ENCODE data around the gene TSHZ2. TPM values are rescaled to one million over a fixed set of nuclear protein-coding genes. Genes with fewer than 3 reads are reported as not detected.

The TSHZ2 gene
- total RNA-seq, 1 experiment from 2014 or later = 0.20 TPM

GRCh38 chr20:53408691-53409446 lies 436.7 kb downstream of the TSHZ2 start:
- H3K4me1 Mint-ChIP-seq = peaks cover 17% of the 10 kb centered on the region
- no peak for TF ChIP-seq OVOL2 (CRISPR knock-in tag; IDR thresholded peaks at IDR 0.05; ENCODE audit: borderline replicate concordance)
- no peak for TF ChIP-seq ZNF232 (CRISPR knock-in tag; IDR thresholded peaks at IDR 0.05)
- peak; percentile 67 for TF ChIP-seq GABPB1 (CRISPR knock-in tag; IDR thresholded peaks at IDR 0.05)
- ChIA-PET POLR2A (interaction anchor here (0.6 kb wide), 1 partner anchor 237 kb away, joined by 4 read pairs; no protein-coding TSS in a partner anchor), CTCF (interaction anchor here (2.0 kb wide), 1 partner anchor 139 kb away, joined by 11 read pairs; no protein-coding TSS in a partner anchor)
- ATAC-seq (no peak), DNase-seq (ENCODE audit: low spot score) (no peak)
- no peak overlapping the region for H3K27ac Mint-ChIP-seq
- no peaks in the 10 kb centered on the region for H3K27me3 Mint-ChIP-seq (ENCODE audit: low read depth)
- no peaks in the 10 kb centered on the region for H3K36me3 Mint-ChIP-seq
- H3K4me3 Mint-ChIP-seq = no peak overlapping the region
- no peaks in the 10 kb centered on the region for H3K9me3 Mint-ChIP-seq

GRCh38 chr20:53409447-53409717 lies 437.2 kb downstream of the TSHZ2 start:
- no peaks in the 10 kb centered on the region for H3K9me3 Mint-ChIP-seq
- DNase-seq (ENCODE audit: low spot score) = no peak
- peaks cover 17% of the 10 kb centered on the region for H3K4me1 Mint-ChIP-seq
- no peak overlapping the region for H3K27ac Mint-ChIP-seq
- TF ChIP-seq ZNF263 (CRISPR knock-in tag; IDR thresholded peaks at IDR 0.05; ENCODE audit: low read depth) (no peak), ZMAT4 (CRISPR knock-in tag; IDR thresholded peaks at IDR 0.05) (no peak), E2F5 (CRISPR knock-in tag; IDR thresholded peaks at IDR 0.05) (no peak), USF1 (CRISPR knock-in tag; IDR thresholded peaks at IDR 0.05) (no peak), GTF2I (CRISPR knock-in tag; conservative IDR thresholded peaks at IDR 0.05) (no peak), ATF2 (CRISPR knock-in tag; IDR thresholded peaks at IDR 0.05; ENCODE audit: borderline replicate concordance, low read depth) (no peak), CREM (CRISPR knock-in tag; IDR thresholded peaks at IDR 0.05) (no peak), NR1H2 (CRISPR knock-in tag; IDR thresholded peaks at IDR 0.05) (no peak), ATF1 (CRISPR knock-in tag; IDR thresholded peaks at IDR 0.05) (no peak), PRRX2 (CRISPR knock-in tag; IDR thresholded peaks at IDR 0.05) (no peak)
- TF ChIP-seq, protein P1, sequence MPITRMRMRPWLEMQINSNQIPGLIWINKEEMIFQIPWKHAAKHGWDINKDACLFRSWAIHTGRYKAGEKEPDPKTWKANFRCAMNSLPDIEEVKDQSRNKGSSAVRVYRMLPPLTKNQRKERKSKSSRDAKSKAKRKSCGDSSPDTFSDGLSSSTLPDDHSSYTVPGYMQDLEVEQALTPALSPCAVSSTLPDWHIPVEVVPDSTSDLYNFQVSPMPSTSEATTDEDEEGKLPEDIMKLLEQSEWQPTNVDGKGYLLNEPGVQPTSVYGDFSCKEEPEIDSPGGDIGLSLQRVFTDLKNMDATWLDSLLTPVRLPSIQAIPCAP (CRISPR knock-in tag; IDR thresholded peaks at IDR 0.05) = no peak
- H3K4me3 Mint-ChIP-seq = no peak overlapping the region
- ChIA-PET CTCF (no interaction called here), POLR2A (interaction anchor here (0.6 kb wide), 1 partner anchor 237 kb away, joined by 4 read pairs; no protein-coding TSS in a partner anchor)
- H3K27me3 Mint-ChIP-seq (ENCODE audit: low read depth) = no peaks in the 10 kb centered on the region
- no peak for ATAC-seq
- no peaks in the 10 kb centered on the region for H3K36me3 Mint-ChIP-seq

DNA sequence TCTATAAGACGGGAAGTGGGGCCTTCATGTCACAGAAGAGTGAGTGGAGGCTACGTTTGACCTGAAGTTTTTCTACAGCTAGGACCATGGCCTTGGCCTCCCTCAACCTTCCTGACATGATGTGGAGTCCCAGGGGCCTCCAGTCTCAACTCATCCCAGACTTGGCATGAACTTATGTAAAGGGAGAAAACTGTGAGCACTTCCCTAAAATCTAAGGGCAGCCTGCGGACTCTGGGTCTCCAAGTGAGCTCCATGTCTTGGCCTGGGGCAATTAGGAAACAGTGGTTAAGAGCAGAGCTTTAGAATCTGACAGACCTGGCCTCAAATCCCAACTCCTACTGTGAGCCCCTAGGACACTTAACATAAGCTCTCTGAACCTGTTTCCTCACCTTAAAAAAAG lies 439.0 kb downstream of the TSHZ2 start:
- no peak overlapping the region for H3K27ac Mint-ChIP-seq
- no peaks in the 10 kb centered on the region for H3K36me3 Mint-ChIP-seq
- POLR2A ChIA-PET = no interaction called here
- TF ChIP-seq NFATC4 (CRISPR knock-in tag; IDR thresholded peaks at IDR 0.05) = no peak
- TF ChIP-seq NR2C2 (CRISPR knock-in tag; IDR thresholded peaks at IDR 0.05) = no peak
- no peak for TF ChIP-seq PRRX2 (CRISPR knock-in tag; IDR thresholded peaks at IDR 0.05)
- no peak for TF ChIP-seq TCF7 (CRISPR knock-in tag; IDR thresholded peaks at IDR 0.05; ENCODE audit: low read depth)
- no peak for TF ChIP-seq OVOL2 (CRISPR knock-in tag; IDR thresholded peaks at IDR 0.05; ENCODE audit: borderline replicate concordance)
- TF ChIP-seq NR1H2 (CRISPR knock-in tag; IDR thresholded peaks at IDR 0.05) = no peak
- TF ChIP-seq FOXK1 (CRISPR knock-in tag; IDR thresholded peaks at IDR 0.05) = no peak
- TF ChIP-seq AR (CRISPR knock-in tag; IDR thresholded peaks at IDR 0.05) = no peak
- TF ChIP-seq JUN (CRISPR knock-in tag; IDR thresholded peaks at IDR 0.05) = no peak
- no peak overlapping the region for H3K4me3 Mint-ChIP-seq
- CTCF ChIA-PET = interaction anchor here (0.9 to 2.0 kb wide), 2 partner anchors 136 to 203 kb away, joined by 3 to 6 read pairs; no protein-coding TSS in a partner anchor
- H3K4me1 Mint-ChIP-seq = peaks cover 17% of the 10 kb centered on the region
- ATAC-seq = no peak
- DNase-seq (ENCODE audit: low spot score) = no peak
- no peaks in the 10 kb centered on the region for H3K9me3 Mint-ChIP-seq
- no peaks in the 10 kb centered on the region for H3K27me3 Mint-ChIP-seq (ENCODE audit: low read depth)

Data from WTC11 (cell line).